UCSD-AML1 (cell line): ENCODE data around the gene NDUFB11.
A peak's percentile ranks its signal among the peaks of the same experiment; 100 is the strongest.

Experiments used
- DNase-seq: peaks from one replicate; lab custom pipeline; 2025; ENCODE audit not compliant: unreplicated experiment; lab: John Stamatoyannopoulos, UW

The NDUFB11 gene

GRCh38 chrX:47144626-47145394 is at the start of gene NDUFB11, which contains the start of gene RBM10:
NDUFB11 (minus strand) TSS chrX:47144702; CDS start chrX:47144679, 23 bp downstream.
RBM10 (plus strand) TSS chrX:47145221; CDS start chrX:47147482, 2,261 bp downstream.
- peak; percentile 90 for DNase-seq

GRCh38 chrX:47193475-47194193 is 49.1 kb upstream of the NDUFB11 start, which contains the start of gene UBA1:
UBA1 (plus strand) TSS chrX:47193829; CDS start chrX:47198803, 4,974 bp downstream.
- DNase-seq, result peak; percentile 96

- DNase-seq, result no peak
Observed at GRCh38 chrX:47191806-47192401, 47.4 kb upstream of the NDUFB11 start.

GRCh38 chrX:47191331-47191730 is 46.8 kb upstream of the NDUFB11 start:
- DNase-seq, result peak; percentile 32

GRCh38 chrX:47190445-47191269 is 46.2 kb upstream of the NDUFB11 start:
- DNase-seq, result peak; percentile 84

GRCh38 chrX:47189906-47190305 is 45.4 kb upstream of the NDUFB11 start:
- no peak for DNase-seq

GRCh38 chrX:47187106-47187677 is 42.7 kb upstream of the NDUFB11 start:
- DNase-seq, result no peak

- DNase-seq, result no peak
Observed at GRCh38 chrX:47186096-47186740, 41.7 kb upstream of the NDUFB11 start.

- DNase-seq, result no peak
Observed at GRCh38 chrX:47185241-47185640, 40.7 kb upstream of the NDUFB11 start.

- DNase-seq, result no peak
Observed at GRCh38 chrX:47184486-47184885, 40.0 kb upstream of the NDUFB11 start.

GRCh38 chrX:47182106-47182700 is 37.7 kb upstream of the NDUFB11 start:
- DNase-seq, result no peak

GRCh38 chrX:47181301-47181700 is 36.8 kb upstream of the NDUFB11 start:
- no peak for DNase-seq

GRCh38 chrX:47180346-47180745 is 35.8 kb upstream of the NDUFB11 start:
- no peak for DNase-seq

GRCh38 chrX:47179928-47180255 is 35.4 kb upstream of the NDUFB11 start:
- no peak for DNase-seq

- DNase-seq, result no peak
Observed at GRCh38 chrX:47179221-47179927, 34.9 kb upstream of the NDUFB11 start.

- no peak for DNase-seq
Observed at GRCh38 chrX:47178337-47178736, 33.8 kb upstream of the NDUFB11 start.

GRCh38 chrX:47177079-47177478 is 32.6 kb upstream of the NDUFB11 start:
- DNase-seq, result no peak

GRCh38 chrX:47176101-47176740 is 31.7 kb upstream of the NDUFB11 start:
- DNase-seq, result no peak

- no peak for DNase-seq
Observed at GRCh38 chrX:47175588-47175980, 31.1 kb upstream of the NDUFB11 start.
